Measurements from ENCODE around the gene ITIH5. TPM values are rescaled to one million over a fixed set of nuclear protein-coding genes. Genes with fewer than 3 reads are reported as not detected.

ITIH5 gene
- total and polyA plus RNA-seq, 4 experiments from 2014 or later = not detected

DNA sequence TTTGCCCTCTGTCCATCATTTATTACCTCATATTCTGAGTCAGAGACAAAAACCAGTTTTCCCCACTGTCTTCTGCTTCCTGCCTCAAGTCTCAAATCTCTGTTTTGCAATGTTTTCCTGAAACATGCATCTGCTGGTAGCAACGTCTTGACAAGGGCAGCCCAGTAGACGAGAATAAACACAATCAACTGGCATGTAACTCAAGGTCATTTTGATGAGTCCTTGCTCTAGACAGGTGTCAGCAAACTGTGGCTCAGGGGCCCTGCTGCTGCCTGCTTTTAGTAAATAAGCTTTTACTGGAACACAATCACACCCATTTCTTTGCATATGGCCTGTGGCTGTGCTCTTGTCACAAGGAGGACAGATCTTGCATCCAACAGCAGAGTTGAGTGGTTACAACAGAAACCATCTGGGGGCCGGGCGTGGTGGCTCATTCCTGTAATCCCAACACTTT is 59.8 kb downstream of the ITIH5 start:
- no peaks in the 10 kb centered on the region for H3K27me3 ChIP-seq (ENCODE audit: insufficient read depth, low read length)
- Mint-ChIP-seq H3K4me3 (no peak overlapping the region), H3K36me3 (no peaks in the 10 kb centered on the region), H3K4me1 (no peaks in the 10 kb centered on the region), H3K9me3 (no peaks in the 10 kb centered on the region), H3K27me3 (peaks cover 9 to 10% of the 10 kb centered on the region in 2 donors), H3K27ac (no peak overlapping the region)
- no peaks in the 10 kb centered on the region for H3K36me3 ChIP-seq (ENCODE audit: insufficient read depth, low read length)
- ChIA-PET POLR2A (ENCODE audit: partially characterized antibody) (no interaction called here), CTCF (ENCODE audit: partially characterized antibody) (interaction anchor here (0.6 kb wide), 1 partner anchor 169 kb away, joined by 3 read pairs; no protein-coding TSS in a partner anchor)
- H3K27ac ChIP-seq (ENCODE audit: low read depth, low read length) = no peak overlapping the region
- H3K4me3 ChIP-seq (ENCODE audit: low read length in 2 of 2) = no peak overlapping the region
- no peaks in the 10 kb centered on the region for H3K9me3 ChIP-seq (ENCODE audit: control insufficient read depth in 1 of 2, low read length in 2 of 2)
- intact Hi-C loops (cut with micrococcal nuclease) = no loop called here
- DNase-seq = no peak
- no peaks in the 10 kb centered on the region for H3K4me1 ChIP-seq (ENCODE audit: insufficient read depth, low read length)

DNA sequence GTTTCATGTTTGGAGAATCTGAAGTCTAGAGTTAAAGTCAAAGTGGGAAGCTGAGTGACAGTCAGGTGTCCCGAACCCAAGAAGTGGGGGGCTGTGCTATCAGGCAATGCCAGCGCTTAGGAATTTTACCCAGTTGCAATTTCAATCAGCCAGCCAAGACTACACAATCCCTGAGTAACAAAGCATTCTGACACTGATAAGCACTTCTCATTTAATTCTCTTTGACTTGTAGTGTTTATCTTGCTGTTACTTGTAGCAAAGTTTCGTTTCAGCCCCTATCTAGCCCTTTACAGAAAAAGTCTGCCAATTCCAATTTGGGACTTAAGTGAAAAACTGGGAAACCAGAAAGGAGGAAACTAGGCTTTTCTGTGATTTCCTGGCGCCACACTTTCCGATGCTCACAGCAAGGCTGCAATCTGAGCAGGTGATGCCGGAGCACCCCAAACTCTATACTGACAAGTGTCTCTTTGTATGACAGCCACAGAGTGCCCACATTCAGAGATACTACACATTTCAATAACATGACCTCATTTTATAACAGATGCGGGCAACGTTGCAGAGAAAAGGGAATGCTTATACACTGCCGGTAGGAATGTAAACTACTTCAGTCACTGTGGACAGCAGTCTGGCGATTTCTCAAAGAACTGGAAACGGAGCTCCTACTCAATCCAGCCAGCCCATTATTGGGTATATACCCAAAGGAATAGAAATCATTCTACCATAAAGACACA is 61.0 kb downstream of the ITIH5 start:
- H3K4me3 ChIP-seq (ENCODE audit: low read length in 2 of 2) = no peak overlapping the region
- no peak overlapping the region for H3K27ac ChIP-seq (ENCODE audit: low read depth, low read length)
- DNase-seq = no peak
- H3K9me3 Mint-ChIP-seq = no peaks in the 10 kb centered on the region
- no peaks in the 10 kb centered on the region for H3K9me3 ChIP-seq (ENCODE audit: control insufficient read depth in 1 of 2, low read length in 2 of 2)
- no peaks in the 10 kb centered on the region for H3K36me3 Mint-ChIP-seq
- H3K27me3 ChIP-seq (ENCODE audit: insufficient read depth, low read length) = no peaks in the 10 kb centered on the region
- no peaks in the 10 kb centered on the region for H3K4me1 ChIP-seq (ENCODE audit: insufficient read depth, low read length)
- no peak overlapping the region for H3K27ac Mint-ChIP-seq
- intact Hi-C loops (cut with micrococcal nuclease) = no loop called here
- no peak overlapping the region for H3K4me3 Mint-ChIP-seq
- ChIA-PET CTCF (ENCODE audit: partially characterized antibody) (no interaction called here), POLR2A (ENCODE audit: partially characterized antibody) (no interaction called here)
- H3K27me3 Mint-ChIP-seq = peaks cover 9 to 14% of the 10 kb centered on the region in 2 donors
- no peaks in the 10 kb centered on the region for H3K36me3 ChIP-seq (ENCODE audit: insufficient read depth, low read length)
- no peaks in the 10 kb centered on the region for H3K4me1 Mint-ChIP-seq

DNA sequence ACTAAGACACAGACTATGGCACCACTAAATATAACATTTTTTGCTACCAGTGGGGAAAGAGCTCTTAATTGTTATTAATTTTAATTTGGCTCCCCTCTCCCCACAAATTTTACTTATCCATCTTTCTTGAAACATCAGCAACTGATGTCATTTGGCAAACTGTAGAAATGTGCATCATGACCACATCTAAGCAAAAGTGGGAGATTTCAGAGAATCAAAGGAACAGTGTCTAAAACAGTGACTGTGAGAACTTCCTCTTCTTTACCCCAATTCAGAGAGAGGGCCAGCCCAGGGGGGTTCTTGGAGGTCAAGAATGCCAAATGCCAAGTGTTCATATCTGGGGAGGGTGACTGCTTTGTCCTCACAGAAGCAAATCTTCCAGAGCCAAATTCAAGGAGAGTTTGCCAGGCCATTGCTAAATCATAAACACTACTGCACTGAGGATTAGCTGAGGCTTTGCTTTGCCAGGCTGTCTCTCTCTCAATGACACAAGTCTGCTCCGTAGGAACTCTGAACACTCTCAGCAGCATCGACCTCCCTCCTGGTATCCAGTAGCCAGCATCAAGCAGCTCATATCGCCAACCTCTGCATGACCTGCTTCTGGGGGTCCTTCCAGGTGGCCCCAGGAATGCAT is 65.6 kb downstream of the ITIH5 start:
- Mint-ChIP-seq H3K4me3 (no peak overlapping the region), H3K27me3 (peaks cover 16 to 19% of the 10 kb centered on the region in 2 donors), H3K4me1 (no peaks in the 10 kb centered on the region), H3K27ac (no peak overlapping the region), H3K36me3 (no peaks in the 10 kb centered on the region), H3K9me3 (no peaks in the 10 kb centered on the region)
- no peak for DNase-seq
- H3K36me3 ChIP-seq (ENCODE audit: insufficient read depth, low read length) = no peaks in the 10 kb centered on the region
- no peak overlapping the region for H3K4me3 ChIP-seq (ENCODE audit: low read length in 2 of 2)
- POLR2A ChIA-PET (ENCODE audit: partially characterized antibody) = no interaction called here
- no peaks in the 10 kb centered on the region for H3K4me1 ChIP-seq (ENCODE audit: insufficient read depth, low read length)
- no peaks in the 10 kb centered on the region for H3K27me3 ChIP-seq (ENCODE audit: insufficient read depth, low read length)
- intact Hi-C loops (cut with micrococcal nuclease) = no loop called here
- no peaks in the 10 kb centered on the region for H3K9me3 ChIP-seq (ENCODE audit: control insufficient read depth in 1 of 2, low read length in 2 of 2)
- CTCF ChIA-PET (ENCODE audit: partially characterized antibody) = no interaction called here
- no peak overlapping the region for H3K27ac ChIP-seq (ENCODE audit: low read depth, low read length)

GRCh38 chr10:7598771-7599170 is 68.0 kb downstream of the ITIH5 start:
- Mint-ChIP-seq H3K27me3 (peaks cover 11 to 14% of the 10 kb centered on the region in 2 donors), H3K4me3 (no peak overlapping the region), H3K27ac (no peak overlapping the region), H3K4me1 (no peaks in the 10 kb centered on the region), H3K36me3 (no peaks in the 10 kb centered on the region), H3K9me3 (no peaks in the 10 kb centered on the region)
- Histone ChIP-seq H3K4me3 (ENCODE audit: low read length in 2 of 2) (no peak overlapping the region), H3K27me3 (ENCODE audit: insufficient read depth, low read length) (no peaks in the 10 kb centered on the region), H3K9me3 (ENCODE audit: control insufficient read depth in 1 of 2, low read length in 2 of 2) (no peaks in the 10 kb centered on the region), H3K4me1 (ENCODE audit: insufficient read depth, low read length) (no peaks in the 10 kb centered on the region), H3K36me3 (ENCODE audit: insufficient read depth, low read length) (no peaks in the 10 kb centered on the region), H3K27ac (ENCODE audit: low read depth, low read length) (no peak overlapping the region)
- intact Hi-C loops (cut with micrococcal nuclease) = no loop called here
- DNase-seq = no peak
- POLR2A ChIA-PET (ENCODE audit: partially characterized antibody) = no interaction called here
- CTCF ChIA-PET (ENCODE audit: partially characterized antibody) = no interaction called here

DNA sequence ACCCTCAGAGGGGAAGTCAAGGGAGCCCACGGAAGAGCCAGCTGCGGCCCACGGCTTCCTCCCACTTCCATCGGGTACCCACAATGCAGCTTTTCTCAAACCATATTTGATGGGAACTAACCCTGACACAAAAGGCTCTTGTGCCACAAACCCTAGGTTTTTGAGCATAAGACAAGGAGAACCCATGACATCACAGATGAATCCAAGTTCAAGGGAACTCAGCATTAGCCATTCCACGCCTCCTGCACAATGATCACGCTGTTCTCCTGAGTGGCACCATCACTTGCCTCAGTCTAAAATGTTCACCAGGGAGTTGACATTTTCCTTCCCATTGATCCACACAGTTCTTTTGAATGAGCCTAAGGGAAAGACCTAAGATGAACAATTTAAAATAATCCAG is 70.4 kb downstream of the ITIH5 start:
- H3K4me3 ChIP-seq (ENCODE audit: low read length in 2 of 2) = no peak overlapping the region
- no peak for DNase-seq
- no peaks in the 10 kb centered on the region for H3K27me3 ChIP-seq (ENCODE audit: insufficient read depth, low read length)
- peaks cover 0 to 2% (median 0%) of the 10 kb centered on the region in 4 donors for H3K4me1 Mint-ChIP-seq
- H3K4me1 ChIP-seq (ENCODE audit: insufficient read depth, low read length) = no peaks in the 10 kb centered on the region
- H3K36me3 ChIP-seq (ENCODE audit: insufficient read depth, low read length) = no peaks in the 10 kb centered on the region
- H3K27ac ChIP-seq (ENCODE audit: low read depth, low read length) = no peak overlapping the region
- CTCF ChIA-PET (ENCODE audit: partially characterized antibody) = no interaction called here
- intact Hi-C loops (cut with micrococcal nuclease) = no loop called here
- no peak overlapping the region for H3K27ac Mint-ChIP-seq
- H3K27me3 Mint-ChIP-seq = peaks cover 6 to 11% of the 10 kb centered on the region in 2 donors
- POLR2A ChIA-PET (ENCODE audit: partially characterized antibody) = interaction anchor here (0.5 kb wide), 1 partner anchor 186 kb away, joined by 3 read pairs; no protein-coding TSS in a partner anchor
- no peaks in the 10 kb centered on the region for H3K9me3 Mint-ChIP-seq
- no peak overlapping the region for H3K4me3 Mint-ChIP-seq
- no peaks in the 10 kb centered on the region for H3K9me3 ChIP-seq (ENCODE audit: control insufficient read depth in 1 of 2, low read length in 2 of 2)
- no peaks in the 10 kb centered on the region for H3K36me3 Mint-ChIP-seq

DNA sequence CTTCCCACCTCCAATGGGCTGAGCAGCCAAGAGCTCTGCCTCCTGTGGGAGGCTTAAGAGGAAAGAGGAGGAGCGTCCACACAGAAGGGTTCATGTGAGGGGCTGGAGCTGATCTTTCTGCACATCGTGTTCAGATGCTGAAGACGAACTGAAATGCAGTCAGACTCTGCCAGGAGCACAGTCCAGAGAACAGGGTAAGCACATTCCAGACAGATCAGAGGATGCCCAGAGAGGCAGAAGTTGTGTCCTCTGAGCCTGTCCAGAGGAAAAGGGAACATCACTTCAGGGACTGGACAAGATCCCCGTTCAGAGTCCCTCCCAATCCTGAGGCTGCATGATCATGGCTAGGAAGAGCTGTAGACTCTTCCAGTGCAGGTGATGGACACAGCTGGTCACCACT is 72.9 kb downstream of the ITIH5 start:
- no peak overlapping the region for H3K27ac Mint-ChIP-seq
- intact Hi-C loops (cut with micrococcal nuclease) = no loop called here
- ChIA-PET CTCF (ENCODE audit: partially characterized antibody) (no interaction called here), POLR2A (ENCODE audit: partially characterized antibody) (no interaction called here)
- no peaks in the 10 kb centered on the region for H3K9me3 Mint-ChIP-seq
- H3K4me1 ChIP-seq (ENCODE audit: insufficient read depth, low read length) = no peaks in the 10 kb centered on the region
- DNase-seq = no peak
- no peak overlapping the region for H3K4me3 Mint-ChIP-seq
- no peaks in the 10 kb centered on the region for H3K9me3 ChIP-seq (ENCODE audit: control insufficient read depth in 1 of 2, low read length in 2 of 2)
- H3K36me3 Mint-ChIP-seq = no peaks in the 10 kb centered on the region
- H3K4me1 Mint-ChIP-seq = peaks cover 0 to 2% (median 0%) of the 10 kb centered on the region in 4 donors
- no peak overlapping the region for H3K27ac ChIP-seq (ENCODE audit: low read depth, low read length)
- no peak overlapping the region for H3K4me3 ChIP-seq (ENCODE audit: low read length in 2 of 2)
- H3K36me3 ChIP-seq (ENCODE audit: insufficient read depth, low read length) = no peaks in the 10 kb centered on the region
- H3K27me3 Mint-ChIP-seq = peaks cover 8 to 9% of the 10 kb centered on the region in 2 donors
- no peaks in the 10 kb centered on the region for H3K27me3 ChIP-seq (ENCODE audit: insufficient read depth, low read length)

DNA sequence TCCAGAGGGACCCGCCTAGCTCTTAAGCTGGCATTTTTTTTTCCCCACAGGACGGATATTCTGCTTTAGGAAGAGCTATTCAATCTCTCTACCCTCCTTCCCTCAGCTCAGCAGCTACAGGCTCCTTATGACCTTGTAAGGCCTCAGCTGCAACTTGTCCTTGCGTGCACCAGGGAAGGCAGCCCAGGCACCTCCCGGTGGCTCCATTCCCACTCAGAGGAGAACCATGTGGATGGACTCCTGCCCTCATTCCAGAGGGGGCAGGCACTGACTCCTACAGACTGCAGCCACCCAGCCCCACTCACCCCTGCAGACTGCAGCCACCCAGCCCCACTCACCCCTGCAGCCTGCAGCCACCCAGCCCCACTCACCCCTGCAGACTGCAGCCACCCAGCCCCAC is 73.7 kb downstream of the ITIH5 start:
- Histone ChIP-seq H3K27ac (ENCODE audit: low read depth, low read length) (no peak overlapping the region), H3K4me3 (ENCODE audit: low read length in 2 of 2) (no peak overlapping the region), H3K36me3 (ENCODE audit: insufficient read depth, low read length) (no peaks in the 10 kb centered on the region), H3K9me3 (ENCODE audit: control insufficient read depth in 1 of 2, low read length in 2 of 2) (no peaks in the 10 kb centered on the region), H3K4me1 (ENCODE audit: insufficient read depth, low read length) (no peaks in the 10 kb centered on the region), H3K27me3 (ENCODE audit: insufficient read depth, low read length) (no peaks in the 10 kb centered on the region)
- intact Hi-C loops (cut with micrococcal nuclease) = no loop called here
- no peak overlapping the region for H3K4me3 Mint-ChIP-seq
- peaks cover 0 to 2% (median 0%) of the 10 kb centered on the region in 4 donors for H3K4me1 Mint-ChIP-seq
- H3K9me3 Mint-ChIP-seq = no peaks in the 10 kb centered on the region
- ChIA-PET POLR2A (ENCODE audit: partially characterized antibody) (no interaction called here), CTCF (ENCODE audit: partially characterized antibody) (no interaction called here)
- peaks cover 8% of the 10 kb centered on the region in 2 donors for H3K27me3 Mint-ChIP-seq
- no peak for DNase-seq
- H3K36me3 Mint-ChIP-seq = no peaks in the 10 kb centered on the region
- H3K27ac Mint-ChIP-seq = no peak overlapping the region

Data from CD4-positive, alpha-beta memory T cell (primary cell).